ENCODE measurements around the gene GRIN1.
A peak's percentile ranks its signal among the peaks of the same experiment; 100 is the strongest.

The GRIN1 gene

GRCh38 chr9:137213160-137214060 is 74.5 kb downstream of the GRIN1 start:
- ChIA-PET CTCF (interaction anchor here (1.1 to 4.2 kb wide), 3 partner anchors 9 to 25 kb away, joined by 3 to 11 read pairs (median 4); partner anchors contain the start of genes ANAPC2 and SSNA1), POLR2A (no interaction called here)
- TF ChIP-seq CTCF (IDR thresholded peaks at IDR 0.05; ENCODE audit: control extremely low read depth, extremely low read depth, low read depth, missing control alignments), result peak; percentile 17
- DNase-seq (ENCODE audit: extremely low spot score), result no peak

- CTCF ChIA-PET, result interaction anchor here (1.1 to 4.2 kb wide), 3 partner anchors 11 to 26 kb away, joined by 3 to 13 read pairs (median 11); partner anchors contain the start of genes ANAPC2, RNF224 and SSNA1
- TF ChIP-seq CTCF (IDR thresholded peaks at IDR 0.05; ENCODE audit: control extremely low read depth, extremely low read depth, low read depth, missing control alignments), result no peak
- POLR2A ChIA-PET, result no interaction called here
Measured at GRCh38 chr9:137214620-137215019, 75.7 kb downstream of the GRIN1 start.

GRCh38 chr9:137215196-137215986 is 76.4 kb downstream of the GRIN1 start:
- ChIA-PET CTCF (interaction anchor here (1.2 to 4.2 kb wide), 3 partner anchors 8 to 26 kb away, joined by 6 to 13 read pairs (median 11); partner anchors contain the start of genes ANAPC2, RNF224 and SSNA1), POLR2A (no interaction called here)
- no peak for DNase-seq (ENCODE audit: extremely low spot score)
- TF ChIP-seq CTCF (IDR thresholded peaks at IDR 0.05; ENCODE audit: control extremely low read depth, extremely low read depth, low read depth, missing control alignments), result no peak

More at GRCh38 chr9:137214620-137215019, 75.7 kb downstream of the GRIN1 start:
- no peak for DNase-seq (ENCODE audit: extremely low spot score)

GRCh38 chr9:137216188-137216965 is 77.4 kb downstream of the GRIN1 start:
- ChIA-PET CTCF (interaction anchor here (0.9 to 4.2 kb wide), 4 partner anchors 9 to 27 kb away, joined by 4 to 13 read pairs (median 8); partner anchors contain the start of genes ANAPC2, RNF224 and SSNA1), POLR2A (interaction anchor here (0.5 to 0.8 kb wide), 2 partner anchors 15 to 24 kb away, joined by 3 to 4 read pairs; partner anchors contain the start of gene TPRN)
- no peak for TF ChIP-seq CTCF (IDR thresholded peaks at IDR 0.05; ENCODE audit: control extremely low read depth, extremely low read depth, low read depth, missing control alignments)
- DNase-seq (ENCODE audit: extremely low spot score), result no peak

- no peak for DNase-seq (ENCODE audit: extremely low spot score)
- ChIA-PET CTCF (interaction anchor here (0.9 to 4.2 kb wide), 3 partner anchors 9 to 29 kb away, joined by 4 to 11 read pairs (median 8); partner anchors contain the start of genes ANAPC2, RNF224 and SSNA1), POLR2A (no interaction called here)
Measured at GRCh38 chr9:137217276-137218211, 78.6 kb downstream of the GRIN1 start.

More at GRCh38 chr9:137217276-137218211, 78.6 kb downstream of the GRIN1 start:
- TF ChIP-seq CTCF (IDR thresholded peaks at IDR 0.05; ENCODE audit: control extremely low read depth, extremely low read depth, low read depth, missing control alignments), result no peak
